Esophagus squamous epithelium (tissue), 4 donors: Measurements from ENCODE around the gene GHDC.

Source experiments
- CTCF ChIP-seq, 6 experiments: fragments of 450-650 bp in 4 of 6; fragments of 200-600 bp in 2 of 6; sonication (generic) in 2 of 6; IDR thresholded peaks; one replicate each; pipeline ENCODE4 v1.5.1; 2016 to 2019; ENCODE audit warnings: antibody characterized with exemption in 6 of 6, mild to moderate bottlenecking in 4 of 6, moderate library complexity in 4 of 6
- POLR2A ChIP-seq, 4 donors: fragments of 450-650 bp; IDR thresholded peaks; one replicate each; pipeline ENCODE4 v1.6.1; 2017; ENCODE audit warnings: antibody characterized with exemption in 4 of 4, mild to moderate bottlenecking in 4 of 4, moderate library complexity in 3 of 4

GRCh38 chr17:42159796-42160530 lies 34.3 kb downstream of the GHDC start:
- TF ChIP-seq POLR2A (IDR thresholded peaks at IDR 0.05) (no peak), CTCF (IDR thresholded peaks at IDR 0.05) (no peak)
